GM18520 (cell line): Measurements from ENCODE around the gene CCDC47.

Experiments used
- ATAC-seq: cut with Tn5 transposase; IDR thresholded peaks from one replicate; pipeline ENCODE4 v1.9.1; 2021; ENCODE audit not compliant: unreplicated experiment

CCDC47 gene

DNA sequence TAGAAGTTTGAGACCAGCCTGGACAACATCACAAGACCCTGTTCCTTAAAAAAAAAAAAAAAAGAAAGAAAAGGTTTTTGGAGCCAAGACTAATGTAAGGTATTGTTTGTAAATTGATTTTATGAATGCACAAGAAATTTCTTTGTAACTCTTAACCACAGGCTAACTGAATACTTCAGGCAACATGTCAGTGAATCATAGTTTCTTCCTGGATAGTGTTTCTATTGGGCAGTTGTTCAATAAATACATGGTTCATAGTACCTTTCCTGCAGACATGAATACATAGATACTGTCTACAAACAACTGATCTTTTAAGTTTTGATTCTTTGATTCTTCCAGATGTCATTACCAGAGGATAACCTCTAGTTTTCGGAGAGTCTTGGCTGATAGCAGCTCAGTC is 12.2 kb upstream of the CCDC47 start:
- no peak for ATAC-seq

DNA sequence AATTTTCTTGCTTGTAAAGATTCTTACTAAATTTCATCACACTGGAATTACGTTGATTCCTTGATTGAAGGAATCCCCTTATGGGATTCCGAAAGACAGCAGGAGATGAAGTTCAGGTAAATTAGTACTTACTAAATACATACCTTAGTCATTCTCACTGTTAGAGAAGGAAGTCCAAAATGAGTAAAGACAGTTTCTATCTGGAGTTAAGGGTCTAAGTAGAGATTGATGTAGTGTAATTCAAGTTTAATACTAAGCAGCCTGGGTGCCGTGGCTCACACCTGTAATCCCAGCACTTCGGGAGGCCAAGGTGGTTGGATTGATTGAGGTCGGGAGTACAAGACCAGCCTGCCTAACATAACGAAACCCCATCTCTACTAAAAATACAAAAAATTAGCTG is 10.1 kb upstream of the CCDC47 start:
- no peak for ATAC-seq

GRCh38 chr17:63780928-63781327 is 7.5 kb upstream of the CCDC47 start:
- ATAC-seq, result no peak

- ATAC-seq, result no peak
These were observed 7.1 kb upstream of the CCDC47 start for GRCh38 chr17:63780507-63780906.

GRCh38 chr17:63775420-63775819 is 2.0 kb upstream of the CCDC47 start:
- ATAC-seq, result no peak

DNA sequence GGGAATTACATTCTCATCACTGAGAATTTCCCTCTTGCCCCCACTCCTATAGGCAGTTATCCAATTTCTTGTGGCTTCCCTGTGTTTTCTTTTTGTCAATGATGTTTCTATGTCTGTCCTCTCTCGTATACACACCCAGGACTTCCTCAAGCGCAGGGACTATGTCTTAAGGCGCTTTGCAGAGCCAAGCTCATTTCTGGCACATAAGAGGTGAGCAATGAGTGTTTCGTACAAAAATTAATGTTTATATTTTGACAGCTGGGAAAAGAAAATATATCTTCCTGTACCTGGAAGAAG is 1.5 kb upstream of the CCDC47 start:
- ATAC-seq, result no peak

GRCh38 chr17:63774141-63774968 is 958 bp upstream of the CCDC47 start, which contains the start of gene DDX42:
Gene DDX42 (plus strand): TSS chr17:63774170. CDS start chr17:63787050, 12,880 bp downstream.
- ATAC-seq, result no peak

- no peak for ATAC-seq
These were observed 561 bp downstream of the CCDC47 start for GRCh38 chr17:63772801-63773271.

- ATAC-seq, result no peak
These were observed 5.0 kb downstream of the CCDC47 start for GRCh38 chr17:63768433-63768832.

DNA sequence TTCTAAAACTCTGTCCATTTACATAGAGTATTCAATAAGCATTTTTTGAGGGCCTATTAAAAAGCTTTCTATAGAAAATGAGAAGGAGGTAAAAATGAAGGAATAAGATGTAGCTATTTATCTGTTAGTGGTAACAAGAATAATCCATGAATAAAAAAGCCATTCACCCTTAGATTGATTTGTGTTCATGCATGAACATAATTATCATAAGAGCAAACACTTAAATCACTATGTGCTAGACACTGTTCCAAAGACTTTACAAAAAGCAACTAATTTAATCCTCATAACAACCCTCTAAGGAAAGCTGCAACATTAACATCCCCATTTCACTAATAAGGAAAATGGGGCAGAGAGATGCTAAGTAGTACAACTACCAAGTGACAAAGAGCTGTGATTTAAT is 6.6 kb downstream of the CCDC47 start:
- no peak for ATAC-seq

- no peak for ATAC-seq
These were observed 8.7 kb downstream of the CCDC47 start for GRCh38 chr17:63764716-63765115.

GRCh38 chr17:63762161-63763078 is 11.0 kb downstream of the CCDC47 start:
- ATAC-seq, result no peak

- ATAC-seq, result no peak
These were observed 12.4 kb downstream of the CCDC47 start for GRCh38 chr17:63760771-63761539.

GRCh38 chr17:63758428-63758827 is 15.0 kb downstream of the CCDC47 start:
- no peak for ATAC-seq

GRCh38 chr17:63754046-63754445 is 19.4 kb downstream of the CCDC47 start:
- ATAC-seq, result no peak

DNA sequence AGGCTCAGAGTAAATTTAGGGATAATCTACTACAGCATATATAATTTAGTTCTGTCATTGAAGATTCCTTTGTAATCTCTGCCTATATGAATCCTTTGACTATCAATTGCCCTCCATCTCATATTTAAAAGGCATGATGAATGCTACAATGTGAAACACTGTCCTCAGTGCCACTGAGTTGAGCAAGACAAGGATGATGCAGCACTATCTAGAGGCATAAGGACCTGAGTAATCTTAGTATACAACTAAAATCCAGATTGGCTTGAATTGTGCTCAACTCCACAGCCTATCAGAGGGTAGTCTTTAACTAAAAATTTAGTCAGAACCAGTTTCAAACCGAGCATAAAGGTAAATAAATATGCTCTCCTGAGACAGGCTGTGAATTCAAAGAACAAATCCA is 20.2 kb downstream of the CCDC47 start:
- ATAC-seq, result no peak

DNA sequence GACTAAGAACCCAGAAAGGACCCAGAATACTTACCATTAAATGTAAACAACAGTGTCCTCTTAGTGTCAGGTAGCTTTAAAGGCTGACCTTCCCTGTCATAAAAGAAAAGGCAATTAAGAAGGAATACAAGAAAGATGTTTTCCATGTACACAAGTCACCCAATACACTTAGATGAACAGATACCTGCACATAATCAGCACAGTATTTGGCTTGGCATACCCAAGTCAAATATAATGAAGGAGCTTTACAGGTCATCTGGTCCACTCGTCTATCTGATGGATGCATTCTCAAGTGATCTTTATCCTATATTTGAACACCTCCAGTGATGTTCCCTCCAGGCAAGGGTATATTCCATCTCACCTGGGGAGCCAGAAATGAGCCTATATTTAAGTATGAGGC is 20.7 kb downstream of the CCDC47 start:
- no peak for ATAC-seq

GRCh38 chr17:63751806-63752205 is 21.6 kb downstream of the CCDC47 start:
- no peak for ATAC-seq

DNA sequence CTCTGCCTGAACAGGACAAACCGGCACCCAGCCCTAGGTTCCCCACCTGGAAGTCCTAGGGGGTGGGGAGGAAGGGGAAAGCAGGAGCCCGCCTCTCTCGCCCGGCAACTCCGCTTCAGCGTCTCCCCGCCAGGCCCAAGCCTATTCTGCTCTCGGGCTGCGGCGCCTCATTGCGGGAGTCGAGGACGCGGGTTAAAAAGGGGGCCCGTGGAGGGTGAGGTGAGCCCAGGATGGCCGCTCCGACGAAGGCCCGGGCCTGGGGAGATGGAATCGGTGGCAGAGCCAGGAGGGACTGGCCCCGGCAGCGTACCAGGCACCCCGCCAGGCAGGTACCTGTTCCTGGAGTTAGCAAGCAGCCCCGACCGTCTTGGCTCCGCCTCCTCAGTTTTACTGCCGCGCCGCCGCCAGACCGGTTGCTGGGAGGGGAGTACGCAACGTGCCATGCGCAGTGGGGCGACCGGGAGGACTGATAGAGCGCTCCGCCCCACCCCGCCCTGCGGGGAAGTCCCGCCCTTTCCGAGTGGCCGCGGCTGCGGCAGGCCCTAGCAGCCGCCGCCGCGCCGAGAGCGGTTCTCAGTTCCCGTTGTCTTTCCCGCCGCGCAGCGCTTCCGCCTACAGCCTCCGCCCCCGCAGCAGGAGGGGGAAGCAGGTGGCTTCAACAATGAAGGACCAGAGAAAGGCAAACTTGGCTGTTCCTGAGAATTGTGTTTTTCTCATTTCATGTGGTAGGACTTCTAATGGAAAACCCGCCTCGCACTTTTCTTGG is 31.8 kb downstream of the CCDC47 start, which contains the start of gene STRADA:
STRADA (minus strand) TSS at position 392 of the 766 bp plus-strand sequence. CDS start 13,430 bp downstream, outside the sequence.
- peak; percentile 89 for ATAC-seq

DNA sequence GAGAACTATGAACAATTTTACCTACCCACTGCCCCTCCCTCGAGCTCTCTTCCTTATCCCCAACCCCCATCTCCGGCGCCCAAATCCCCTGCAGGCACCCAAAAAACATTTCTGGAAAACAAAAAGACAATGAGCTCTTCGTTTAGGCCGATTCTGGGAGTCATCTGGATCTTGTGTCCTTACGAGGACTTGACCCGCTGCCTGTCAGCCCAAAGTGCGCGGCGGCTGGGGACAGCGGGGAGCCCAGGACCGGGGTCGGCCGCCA is 32.3 kb downstream of the CCDC47 start:
- ATAC-seq, result no peak
